HG02885 (cell line): ENCODE results near the gene NAA30.

Experiments
- ATAC-seq: cut with Tn5 transposase; IDR thresholded peaks from one replicate; pipeline ENCODE4 v1.9.1; 2021; ENCODE audit warnings: mild to moderate bottlenecking; ENCODE audit not compliant: unreplicated experiment, poor library complexity

NAA30 gene

GRCh38 chr14:57391517-57392195 is 1.3 kb downstream of the NAA30 start:
- no peak for ATAC-seq

- ATAC-seq = no peak
These were observed 2.4 kb downstream of the NAA30 start for GRCh38 chr14:57392830-57393229.

- no peak for ATAC-seq
These were observed 10.4 kb downstream of the NAA30 start for GRCh38 chr14:57400556-57401494.

GRCh38 chr14:57401501-57401900 is 11.1 kb downstream of the NAA30 start:
- no peak for ATAC-seq

- no peak for ATAC-seq
These were observed 11.9 kb downstream of the NAA30 start for GRCh38 chr14:57402173-57402852.

GRCh38 chr14:57403521-57403864 is 13.1 kb downstream of the NAA30 start:
- no peak for ATAC-seq

- ATAC-seq = no peak
These were observed 15.2 kb downstream of the NAA30 start for GRCh38 chr14:57405562-57405961.

GRCh38 chr14:57408037-57408436 is 17.7 kb downstream of the NAA30 start:
- no peak for ATAC-seq

GRCh38 chr14:57408634-57409033 is 18.2 kb downstream of the NAA30 start:
- no peak for ATAC-seq

- no peak for ATAC-seq
These were observed 22.0 kb downstream of the NAA30 start for GRCh38 chr14:57412341-57412740.

- ATAC-seq = no peak
These were observed 23.5 kb downstream of the NAA30 start for GRCh38 chr14:57413849-57414248.

GRCh38 chr14:57417228-57417627 is 26.8 kb downstream of the NAA30 start:
- ATAC-seq = no peak

- no peak for ATAC-seq
These were observed 28.6 kb downstream of the NAA30 start for GRCh38 chr14:57418999-57419398.

- no peak for ATAC-seq
These were observed 29.6 kb downstream of the NAA30 start for GRCh38 chr14:57420033-57420432.

GRCh38 chr14:57420986-57421385 is 30.6 kb downstream of the NAA30 start:
- ATAC-seq = no peak

- no peak for ATAC-seq
These were observed 45.5 kb downstream of the NAA30 start for GRCh38 chr14:57435923-57436322.

GRCh38 chr14:57461777-57462320 is 71.5 kb downstream of the NAA30 start:
- no peak for ATAC-seq

GRCh38 chr14:57462551-57462950 is 72.2 kb downstream of the NAA30 start:
- ATAC-seq = no peak

- ATAC-seq = peak; percentile 57
These were observed 73.8 kb downstream of the NAA30 start for GRCh38 chr14:57464008-57464730.
